GM21367 (cell line): ENCODE measurements around the gene TEC.
"Not testable (repeated sequence)": the region's sequence is repeated elsewhere in the genome, so short reads cannot be mapped to it uniquely, and the experiment has no call there.

Experiments
- ATAC-seq: cut with Tn5 transposase; IDR thresholded peaks from one replicate; pipeline ENCODE4 v1.9.1; 2021; ENCODE audit not compliant: unreplicated experiment

The TEC gene

GRCh38 chr4:48268956-48269860, at the start of gene TEC:
TSS of gene TEC (minus strand) at chr4:48269838. CDS start at chr4:48228614, 41,224 bp downstream.
- ATAC-seq = peak; percentile 11

- no peak for ATAC-seq
Measured at GRCh38 chr4:48315728-48316630, 46.3 kb upstream of the TEC start.

- not testable (repeated sequence) for ATAC-seq
Measured at GRCh38 chr4:48314746-48315145, 45.1 kb upstream of the TEC start.

GRCh38 chr4:48311896-48312295, 42.3 kb upstream of the TEC start:
- ATAC-seq = no peak

GRCh38 chr4:48308901-48309300, 39.3 kb upstream of the TEC start:
- no peak for ATAC-seq

- no peak for ATAC-seq
Measured at GRCh38 chr4:48307528-48307927, 37.9 kb upstream of the TEC start.

- no peak for ATAC-seq
Measured at GRCh38 chr4:48305508-48305907, 35.9 kb upstream of the TEC start.

- no peak for ATAC-seq
Measured at GRCh38 chr4:48300004-48300403, 30.4 kb upstream of the TEC start.

- ATAC-seq = no peak
Measured at GRCh38 chr4:48299560-48299959, 29.9 kb upstream of the TEC start.

GRCh38 chr4:48297256-48297846, 27.7 kb upstream of the TEC start:
- ATAC-seq = no peak

GRCh38 chr4:48296365-48296764, 26.7 kb upstream of the TEC start:
- peak; percentile 83 for ATAC-seq

GRCh38 chr4:48295116-48295515, 25.5 kb upstream of the TEC start:
- no peak for ATAC-seq

- ATAC-seq = not testable (repeated sequence)
Measured at GRCh38 chr4:48292218-48292790, 22.7 kb upstream of the TEC start.

- ATAC-seq = no peak
Measured at GRCh38 chr4:48290146-48290772, 20.6 kb upstream of the TEC start.

GRCh38 chr4:48286060-48286459, 16.4 kb upstream of the TEC start:
- ATAC-seq = not testable (repeated sequence)

- not testable (repeated sequence) for ATAC-seq
Measured at GRCh38 chr4:48285640-48286039, 16.0 kb upstream of the TEC start.

GRCh38 chr4:48275686-48276085, 6.0 kb upstream of the TEC start:
- ATAC-seq = no peak

- ATAC-seq = peak; percentile 35
Measured at GRCh38 chr4:48275247-48275646, 5.6 kb upstream of the TEC start.

- ATAC-seq = no peak
Measured at GRCh38 chr4:48271626-48272025, 2.0 kb upstream of the TEC start.

- ATAC-seq = peak; percentile 20
Measured at GRCh38 chr4:48270951-48271473, 1.4 kb upstream of the TEC start.
